SK-N-DZ (cell line): ENCODE measurements around the gene GARNL3. TPM values are rescaled to one million over a fixed set of nuclear protein-coding genes. Genes with fewer than 3 reads are reported as not detected.

Experiments
- DNase-seq: peaks from one replicate; pipeline ENCODE4 v3.0.0-alpha.2; 2015; ENCODE audit warnings: low spot score
- polyA plus RNA-seq, 2 experiments: library from polyadenylated mRNA; depleted of rRNA; stranded (reverse); fragments of >200 nt; gene quantifications; 2 replicates each; pipeline ENCODE4 v1.2.3, GENCODE V29; 2014

GARNL3 gene, protein sequence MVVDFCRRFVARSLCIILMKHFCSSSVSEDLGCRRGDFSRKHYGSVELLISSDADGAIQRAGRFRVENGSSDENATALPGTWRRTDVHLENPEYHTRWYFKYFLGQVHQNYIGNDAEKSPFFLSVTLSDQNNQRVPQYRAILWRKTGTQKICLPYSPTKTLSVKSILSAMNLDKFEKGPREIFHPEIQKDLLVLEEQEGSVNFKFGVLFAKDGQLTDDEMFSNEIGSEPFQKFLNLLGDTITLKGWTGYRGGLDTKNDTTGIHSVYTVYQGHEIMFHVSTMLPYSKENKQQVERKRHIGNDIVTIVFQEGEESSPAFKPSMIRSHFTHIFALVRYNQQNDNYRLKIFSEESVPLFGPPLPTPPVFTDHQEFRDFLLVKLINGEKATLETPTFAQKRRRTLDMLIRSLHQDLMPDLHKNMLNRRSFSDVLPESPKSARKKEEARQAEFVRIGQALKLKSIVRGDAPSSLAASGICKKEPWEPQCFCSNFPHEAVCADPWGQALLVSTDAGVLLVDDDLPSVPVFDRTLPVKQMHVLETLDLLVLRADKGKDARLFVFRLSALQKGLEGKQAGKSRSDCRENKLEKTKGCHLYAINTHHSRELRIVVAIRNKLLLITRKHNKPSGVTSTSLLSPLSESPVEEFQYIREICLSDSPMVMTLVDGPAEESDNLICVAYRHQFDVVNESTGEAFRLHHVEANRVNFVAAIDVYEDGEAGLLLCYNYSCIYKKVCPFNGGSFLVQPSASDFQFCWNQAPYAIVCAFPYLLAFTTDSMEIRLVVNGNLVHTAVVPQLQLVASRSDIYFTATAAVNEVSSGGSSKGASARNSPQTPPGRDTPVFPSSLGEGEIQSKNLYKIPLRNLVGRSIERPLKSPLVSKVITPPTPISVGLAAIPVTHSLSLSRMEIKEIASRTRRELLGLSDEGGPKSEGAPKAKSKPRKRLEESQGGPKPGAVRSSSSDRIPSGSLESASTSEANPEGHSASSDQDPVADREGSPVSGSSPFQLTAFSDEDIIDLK
- polyA plus RNA-seq (2014; cell fraction: cytosol; rRNA removed) = 7.3 and 21.4 TPM in 2 replicates
- polyA plus RNA-seq (2014; cell fraction: nucleus; rRNA removed) = 65.7 and 138 TPM in 2 replicates

DNA sequence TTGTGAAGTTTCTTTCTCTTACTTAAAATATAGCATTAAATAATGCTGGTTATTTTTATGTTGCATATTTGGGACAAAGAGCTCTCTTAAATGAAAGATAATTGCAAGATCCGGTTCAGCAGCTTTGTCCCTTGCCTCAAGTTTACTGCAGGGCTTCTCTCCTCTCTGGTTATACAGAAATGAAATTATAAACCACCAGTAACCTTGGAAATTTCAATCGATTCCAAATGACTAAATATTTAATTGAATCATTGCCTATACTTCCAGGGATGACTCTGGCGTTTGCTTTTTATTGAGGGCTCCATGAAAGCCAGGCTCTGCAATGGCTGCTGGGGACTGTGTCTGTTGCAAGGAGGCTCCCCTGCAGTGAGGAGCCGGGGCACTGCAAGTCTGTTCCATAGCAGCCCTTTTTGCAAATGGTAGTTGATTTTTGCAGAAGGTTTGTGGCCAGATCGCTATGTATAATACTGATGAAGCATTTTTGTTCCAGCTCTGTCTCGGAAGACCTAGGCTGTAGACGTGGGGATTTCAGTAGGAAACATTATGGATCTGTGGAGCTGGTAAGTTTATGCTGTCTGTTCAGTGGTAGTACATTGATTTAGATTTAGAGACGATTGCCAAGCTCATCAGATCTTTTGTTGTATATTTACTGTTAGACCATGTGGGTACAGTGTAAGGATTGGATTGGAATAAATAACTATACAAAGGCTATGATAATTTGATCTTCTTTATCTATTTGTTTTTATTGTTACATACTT, at the start of gene GARNL3:
Gene GARNL3 (plus strand): TSS at position 313 of the 758 bp plus-strand sequence. CDS start 104 bp downstream, at position 417.
- DNase-seq = peak; percentile 57

DNA sequence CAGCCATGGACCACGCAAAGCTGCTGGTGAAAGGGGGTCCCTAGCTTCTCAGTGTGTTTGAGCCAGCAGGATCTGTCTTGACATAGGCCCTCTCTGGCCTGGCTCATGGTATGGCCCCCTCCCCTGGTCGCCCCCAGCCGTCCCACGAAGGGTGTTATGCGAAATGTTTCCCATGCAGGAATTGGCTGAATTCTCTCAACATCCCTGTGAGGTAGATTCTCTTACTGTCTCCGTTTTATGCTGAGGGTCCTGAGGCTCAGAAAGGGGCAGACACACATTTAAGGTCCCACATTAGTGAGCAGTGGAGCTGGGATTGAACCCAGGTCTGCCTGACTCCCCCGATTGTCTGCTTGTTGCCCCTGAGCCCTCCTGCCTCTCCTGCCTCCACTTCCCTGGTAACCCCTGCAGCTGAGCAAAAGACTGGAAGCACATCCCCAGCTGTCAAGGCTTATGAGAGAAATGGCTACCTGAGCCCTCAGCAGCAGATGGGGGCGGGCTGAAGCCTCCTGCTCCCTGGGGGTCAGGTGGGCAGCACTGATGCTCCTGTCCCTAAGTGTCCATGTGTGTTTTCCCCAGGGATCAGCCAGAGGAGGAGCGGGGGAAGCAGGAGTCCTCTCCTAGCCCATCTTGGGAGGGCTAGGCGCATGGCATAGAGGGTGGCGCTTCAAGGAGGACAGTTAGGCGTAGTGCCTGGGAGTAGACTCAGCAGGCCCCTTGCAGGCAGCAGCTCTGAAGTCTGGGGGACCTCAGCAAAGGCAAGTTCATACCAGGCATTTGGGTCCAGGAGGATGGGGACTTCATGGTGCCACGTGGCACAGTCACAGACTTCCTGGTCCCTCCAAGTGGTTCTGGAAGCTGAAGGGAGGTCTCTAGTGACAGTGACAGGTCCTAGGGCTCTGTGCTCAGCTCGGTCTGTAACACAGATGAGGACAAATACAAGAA, 49.0 kb upstream of the GARNL3 start:
- no peak for DNase-seq

GRCh38 chr9:127216210-127216887, 48.2 kb upstream of the GARNL3 start:
- DNase-seq = no peak

- no peak for DNase-seq
Observed at GRCh38 chr9:127216888-127217217, 47.7 kb upstream of the GARNL3 start.

- no peak for DNase-seq
Observed at GRCh38 chr9:127218818-127219217, 45.8 kb upstream of the GARNL3 start.

DNA sequence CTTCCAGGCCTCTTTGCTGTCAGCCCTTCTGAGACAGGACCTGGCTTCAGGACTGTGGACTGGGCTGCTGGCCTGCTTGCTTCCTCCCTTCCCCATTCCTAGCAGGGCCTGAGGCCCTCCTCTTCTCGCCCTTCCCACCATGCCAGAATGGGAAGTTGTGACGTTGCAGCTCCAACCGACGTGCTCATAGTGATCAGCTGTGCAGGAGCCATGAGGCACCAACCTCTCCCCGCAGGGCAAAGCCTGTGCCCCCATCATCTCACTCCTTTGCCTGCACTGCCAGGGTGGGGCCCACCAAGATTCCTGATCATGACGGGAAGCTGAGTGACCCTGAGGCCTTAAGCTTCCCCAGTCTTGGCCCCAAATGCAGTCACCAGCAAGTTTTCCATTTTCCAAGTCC, 45.1 kb upstream of the GARNL3 start:
- no peak for DNase-seq

- no peak for DNase-seq
Observed at GRCh38 chr9:127221695-127222094, 42.9 kb upstream of the GARNL3 start.

DNA sequence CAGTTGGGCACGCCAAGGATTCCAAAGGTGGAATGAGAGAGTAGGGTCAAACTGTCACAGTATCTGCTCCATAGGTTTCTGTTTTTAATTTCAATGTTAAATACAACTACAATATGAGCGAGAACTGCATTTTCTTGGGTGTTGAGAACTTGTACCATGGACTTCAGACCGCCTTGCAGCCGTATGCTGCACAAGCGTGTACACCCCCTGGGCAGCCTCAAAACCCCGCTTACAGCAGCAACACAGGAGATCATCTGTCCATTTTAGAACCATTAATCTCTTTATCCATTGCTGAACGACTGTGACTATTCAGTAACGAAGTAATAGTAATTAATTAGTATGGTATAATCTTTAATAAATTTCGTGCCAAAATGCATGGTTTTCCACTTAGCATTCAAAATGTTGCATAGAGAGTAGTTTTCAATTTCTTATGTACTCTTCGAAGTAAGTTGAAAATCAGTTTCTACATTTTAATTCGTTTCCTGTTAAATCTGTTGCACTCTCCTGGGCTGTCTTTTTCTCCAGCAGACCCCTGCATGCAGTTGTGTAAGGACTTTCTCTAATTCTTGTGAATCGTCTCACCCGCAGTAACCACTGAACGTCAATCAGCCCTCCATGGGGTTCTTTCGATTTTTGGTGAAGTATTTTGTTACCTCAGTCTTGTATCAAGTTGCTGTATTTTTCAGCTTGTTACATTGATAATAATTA, 42.0 kb upstream of the GARNL3 start:
- no peak for DNase-seq

DNA sequence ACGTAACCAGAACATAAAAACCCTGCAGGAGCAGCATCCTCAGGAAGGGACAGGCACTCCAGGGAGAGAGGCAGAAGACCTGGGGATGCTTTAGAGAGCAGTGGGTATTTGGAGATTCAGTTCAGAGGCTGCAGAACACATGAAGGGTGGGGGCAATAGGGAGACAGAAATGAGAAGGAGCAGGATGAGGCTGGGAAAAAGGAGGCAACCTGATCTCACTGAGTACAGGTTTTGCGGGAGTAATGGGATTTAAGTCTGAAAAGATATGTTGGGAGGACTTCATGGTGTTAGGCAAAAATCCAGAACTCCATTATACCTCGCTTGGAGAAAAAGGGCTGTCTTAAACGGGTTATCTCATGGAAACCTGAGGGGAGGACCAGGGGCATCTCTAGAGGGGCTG, 41.3 kb upstream of the GARNL3 start:
- DNase-seq = no peak

DNA sequence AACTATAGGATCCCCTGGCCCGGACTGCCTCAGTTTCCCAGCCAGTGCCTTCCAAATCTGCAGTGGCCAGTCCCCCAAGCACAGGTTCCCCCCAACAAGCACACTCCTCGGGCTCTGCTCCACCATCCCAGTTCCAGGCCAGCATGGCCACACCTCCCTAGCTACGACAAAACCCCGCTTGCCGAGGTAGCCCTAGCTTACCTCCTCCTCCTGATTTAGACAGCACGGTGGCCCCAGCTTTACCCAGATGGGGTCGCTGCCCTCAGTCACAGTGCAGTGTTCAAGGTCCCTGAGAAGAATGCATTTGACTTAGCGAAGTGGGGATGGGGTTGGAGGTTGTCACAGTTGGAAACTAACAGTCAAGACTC, 40.8 kb upstream of the GARNL3 start:
- DNase-seq = no peak

DNA sequence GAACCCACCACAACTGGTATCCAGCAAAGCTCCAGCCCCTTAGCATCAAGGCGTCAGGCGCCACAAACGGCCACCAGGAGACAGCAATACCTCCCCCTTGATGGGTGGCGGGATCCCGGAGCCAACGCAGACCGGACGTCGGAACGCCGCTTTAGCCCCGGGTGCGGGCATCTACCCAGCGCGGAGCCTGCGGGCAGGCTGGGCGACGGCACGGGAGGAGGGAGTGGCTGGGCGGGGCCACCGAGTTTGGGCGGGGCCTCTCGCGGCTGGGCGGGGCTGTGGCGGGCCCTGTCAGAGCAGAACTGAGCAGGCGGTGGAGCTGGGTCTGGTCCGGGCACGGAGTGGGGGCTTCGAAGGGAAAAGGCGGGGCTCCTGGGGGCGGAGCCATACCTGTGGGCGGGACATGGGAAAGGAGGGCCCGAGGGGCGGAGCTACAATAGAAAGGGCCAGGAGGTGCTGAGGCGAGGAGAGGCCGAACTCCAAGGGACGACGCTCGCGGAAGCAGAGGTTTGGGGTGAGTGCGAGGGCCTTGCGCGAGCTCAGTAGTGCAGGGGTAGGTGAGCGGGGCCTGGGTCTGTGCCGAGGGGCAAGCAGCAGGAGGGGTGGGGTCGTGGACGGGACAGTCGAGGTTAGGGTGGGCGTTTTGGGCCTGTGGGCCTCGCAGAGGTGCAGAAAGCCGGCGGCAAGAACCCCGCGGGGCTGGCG, 40.2 kb upstream of the GARNL3 start:
- peak; percentile 93 for DNase-seq

GRCh38 chr9:127224883-127225739, 39.5 kb upstream of the GARNL3 start:
- peak; percentile 84 for DNase-seq

DNA sequence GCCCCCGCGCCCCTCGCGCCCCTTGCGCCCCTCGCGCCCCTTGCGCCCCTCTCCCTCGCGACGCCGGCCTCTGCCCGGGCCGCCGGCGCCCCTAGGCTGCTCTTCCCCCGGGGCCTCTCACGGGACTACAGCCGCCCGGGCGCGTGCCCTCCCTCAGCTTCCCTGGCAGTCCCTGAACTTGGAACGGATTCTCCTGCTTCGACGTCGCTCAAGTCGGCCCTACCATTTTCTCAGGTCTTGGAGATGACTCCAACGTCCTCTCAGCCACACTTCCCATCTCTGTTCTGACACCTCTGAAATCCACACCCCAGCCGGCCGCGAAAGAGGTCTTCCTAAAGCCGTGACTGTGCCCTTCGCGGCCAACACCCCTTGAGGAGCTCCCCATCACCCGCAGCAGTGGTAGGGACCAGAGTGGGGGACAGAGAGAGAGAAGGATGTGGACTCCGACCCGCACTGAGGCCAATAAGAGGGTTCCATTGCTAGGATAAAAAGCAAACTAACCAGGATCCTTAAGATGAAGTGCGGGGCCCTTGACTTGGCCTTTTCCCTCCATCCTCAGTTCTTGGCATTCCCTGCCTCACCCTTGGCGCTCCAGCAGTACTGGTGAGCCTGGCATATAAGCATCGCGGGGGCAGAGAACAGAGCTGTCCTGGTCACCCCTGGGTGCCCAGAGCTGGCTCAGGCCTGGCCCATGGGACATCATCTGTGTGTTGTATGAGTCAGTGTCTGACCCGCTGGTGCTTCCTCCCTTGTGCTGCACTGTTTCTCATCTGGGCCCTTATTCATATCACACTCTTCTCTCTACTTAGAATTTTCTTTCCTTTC, 38.6 kb upstream of the GARNL3 start:
- DNase-seq = no peak

DNA sequence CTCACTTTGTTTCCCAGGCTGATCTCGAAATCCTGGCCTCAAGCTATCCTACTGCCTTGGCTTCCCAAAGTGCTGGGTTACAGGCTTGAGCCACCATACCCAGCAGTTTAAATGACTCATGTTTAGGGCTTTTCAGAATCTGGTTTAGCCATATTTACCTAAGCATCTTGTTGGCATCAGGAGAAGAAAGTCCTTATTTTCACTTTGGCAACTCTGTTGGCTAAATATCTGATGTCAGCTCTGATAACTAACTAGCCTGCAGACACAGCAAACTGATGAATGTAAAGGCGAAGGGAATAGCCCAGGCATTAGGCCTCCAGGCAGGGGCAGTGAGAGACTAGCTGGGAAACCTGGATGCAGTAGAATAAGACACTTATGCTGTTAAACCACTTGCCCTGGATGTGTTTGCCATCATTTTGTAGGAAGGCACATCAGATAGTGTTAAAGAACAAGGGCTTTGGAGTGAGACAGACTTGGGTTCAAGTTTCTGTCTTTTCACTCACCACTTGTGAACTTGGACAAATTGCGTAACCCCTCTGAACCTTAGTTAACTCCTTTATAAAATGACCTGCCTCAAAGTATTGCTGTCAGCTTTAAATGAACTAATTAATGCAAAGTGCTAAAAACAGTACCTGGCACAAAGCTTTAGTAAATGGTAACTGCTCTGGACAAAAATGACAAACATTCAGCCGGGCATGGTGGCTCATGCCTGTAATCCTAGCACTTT, 34.7 kb upstream of the GARNL3 start:
- no peak for DNase-seq

DNA sequence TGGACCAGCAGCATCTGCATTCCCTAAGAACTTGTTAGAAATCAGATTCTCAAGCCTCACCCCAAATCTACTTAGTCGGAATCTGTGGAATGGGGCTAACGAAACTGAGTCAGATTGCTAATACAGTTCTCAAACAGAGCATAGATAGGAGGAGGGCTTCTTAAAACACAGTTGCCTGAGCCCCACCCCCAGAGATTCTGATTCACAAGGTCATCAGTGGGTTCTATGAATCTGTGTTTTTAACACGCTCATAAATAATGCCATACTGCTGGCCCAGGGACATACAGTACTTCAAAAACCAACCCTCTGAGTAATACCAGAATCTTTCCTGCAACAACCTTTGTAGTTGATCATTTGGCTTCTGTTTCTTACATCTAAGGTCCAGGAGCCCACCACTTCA, 32.9 kb upstream of the GARNL3 start:
- DNase-seq = no peak
